GM12864 (cell line): ENCODE results near the gene RHO.

Experiments
- DNase-seq: peaks from one replicate; pipeline ENCODE4 v3.0.0-alpha.2; 2011; ENCODE audit warnings: low read depth
- H3K4me3 ChIP-seq: 2 replicates; pipeline ENCODE4 v1.5.1; 2011; ENCODE audit warnings: mild to moderate bottlenecking, low read depth, low read length, control low read depth
- TF ChIP-seq, protein P1 (sequence below): IDR thresholded peaks from 2 replicates; pipeline ENCODE4 v1.5.1; 2011; ENCODE audit warnings: low read depth, mild to moderate bottlenecking, moderate library complexity, low read length, control low read depth, inconsistent platforms; ENCODE audit errors: missing control alignments

Gene RHO

GRCh38 chr3:129574206-129574605 lies 45.8 kb downstream of the RHO start:
- H3K4me3 ChIP-seq: no peak overlapping the region
- no peak for DNase-seq
- TF ChIP-seq, protein P1, sequence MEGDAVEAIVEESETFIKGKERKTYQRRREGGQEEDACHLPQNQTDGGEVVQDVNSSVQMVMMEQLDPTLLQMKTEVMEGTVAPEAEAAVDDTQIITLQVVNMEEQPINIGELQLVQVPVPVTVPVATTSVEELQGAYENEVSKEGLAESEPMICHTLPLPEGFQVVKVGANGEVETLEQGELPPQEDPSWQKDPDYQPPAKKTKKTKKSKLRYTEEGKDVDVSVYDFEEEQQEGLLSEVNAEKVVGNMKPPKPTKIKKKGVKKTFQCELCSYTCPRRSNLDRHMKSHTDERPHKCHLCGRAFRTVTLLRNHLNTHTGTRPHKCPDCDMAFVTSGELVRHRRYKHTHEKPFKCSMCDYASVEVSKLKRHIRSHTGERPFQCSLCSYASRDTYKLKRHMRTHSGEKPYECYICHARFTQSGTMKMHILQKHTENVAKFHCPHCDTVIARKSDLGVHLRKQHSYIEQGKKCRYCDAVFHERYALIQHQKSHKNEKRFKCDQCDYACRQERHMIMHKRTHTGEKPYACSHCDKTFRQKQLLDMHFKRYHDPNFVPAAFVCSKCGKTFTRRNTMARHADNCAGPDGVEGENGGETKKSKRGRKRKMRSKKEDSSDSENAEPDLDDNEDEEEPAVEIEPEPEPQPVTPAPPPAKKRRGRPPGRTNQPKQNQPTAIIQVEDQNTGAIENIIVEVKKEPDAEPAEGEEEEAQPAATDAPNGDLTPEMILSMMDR: no peak

GRCh38 chr3:129575233-129575996 lies 47.0 kb downstream of the RHO start:
- no peak overlapping the region for H3K4me3 ChIP-seq

DNA sequence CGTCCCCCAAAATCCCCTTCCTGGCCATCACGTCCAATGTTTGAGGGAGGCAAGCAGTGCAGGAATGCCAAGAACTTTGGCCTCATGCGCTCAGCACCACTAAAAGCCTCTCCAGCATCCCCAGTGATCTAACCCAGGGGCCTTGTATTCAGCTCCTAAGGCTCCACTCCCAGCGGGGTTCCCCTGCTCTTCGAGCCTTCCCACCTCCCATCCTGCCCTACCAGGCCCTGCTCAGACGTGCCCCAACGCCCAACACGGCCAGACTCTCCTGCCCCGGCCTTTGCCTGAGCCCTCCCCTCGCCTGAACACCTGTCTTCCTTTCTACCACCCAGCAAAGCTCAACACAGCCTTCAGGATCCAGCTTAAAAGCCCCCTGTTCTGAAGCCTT lies 47.6 kb downstream of the RHO start:
- no peak for DNase-seq
- TF ChIP-seq, protein P1: no peak
- H3K4me3 ChIP-seq: no peak overlapping the region

More at GRCh38 chr3:129575233-129575996, 47.0 kb downstream of the RHO start:
- TF ChIP-seq, protein P1: no peak
- DNase-seq: no peak

DNA sequence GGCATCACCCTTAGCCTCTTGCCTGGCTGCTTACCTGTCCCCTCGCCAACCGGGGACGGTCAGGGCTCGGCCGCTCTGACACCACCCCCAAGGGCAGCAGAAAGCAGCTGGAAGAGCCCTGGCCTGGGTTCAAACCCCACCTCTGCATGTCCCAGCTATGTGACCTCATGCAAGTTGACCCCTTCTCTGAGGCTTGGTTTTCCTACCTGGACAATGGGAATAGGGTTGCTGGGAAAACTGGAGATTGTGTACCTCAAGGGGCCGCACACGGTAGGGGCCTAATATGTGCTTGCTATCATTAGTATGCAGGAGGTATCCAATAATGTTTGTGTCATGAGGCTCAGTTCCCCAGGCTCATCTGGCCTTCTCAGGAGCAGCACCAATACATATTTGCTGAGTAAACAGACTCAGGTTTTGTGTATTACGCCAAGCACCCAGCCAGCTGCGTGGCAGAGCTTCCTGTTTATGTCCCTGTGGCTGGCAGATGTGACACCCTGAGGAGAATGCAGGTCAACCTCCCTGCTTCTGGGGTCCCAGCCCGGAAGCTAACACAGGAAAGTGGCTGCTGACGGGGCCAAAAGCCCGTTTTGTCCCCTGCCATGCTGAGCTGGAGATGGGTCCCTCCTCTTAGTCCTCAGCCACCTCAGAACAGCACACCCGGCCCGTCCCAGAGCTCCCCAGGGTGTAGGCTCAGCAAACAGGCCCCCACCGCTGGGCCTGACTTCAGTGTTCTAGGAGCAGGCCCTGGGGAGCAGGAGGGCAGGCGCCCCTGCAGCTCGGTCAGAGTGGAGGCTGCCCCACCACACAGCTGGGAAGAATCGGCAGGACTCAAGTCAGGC lies 48.3 kb downstream of the RHO start:
- no peak overlapping the region for H3K4me3 ChIP-seq
- TF ChIP-seq, protein P1: no peak
- peak; percentile 38 for DNase-seq

GRCh38 chr3:129577366-129577765 lies 48.9 kb downstream of the RHO start:
- TF ChIP-seq, protein P1: no peak
- no peak for DNase-seq
- H3K4me3 ChIP-seq: no peak overlapping the region

DNA sequence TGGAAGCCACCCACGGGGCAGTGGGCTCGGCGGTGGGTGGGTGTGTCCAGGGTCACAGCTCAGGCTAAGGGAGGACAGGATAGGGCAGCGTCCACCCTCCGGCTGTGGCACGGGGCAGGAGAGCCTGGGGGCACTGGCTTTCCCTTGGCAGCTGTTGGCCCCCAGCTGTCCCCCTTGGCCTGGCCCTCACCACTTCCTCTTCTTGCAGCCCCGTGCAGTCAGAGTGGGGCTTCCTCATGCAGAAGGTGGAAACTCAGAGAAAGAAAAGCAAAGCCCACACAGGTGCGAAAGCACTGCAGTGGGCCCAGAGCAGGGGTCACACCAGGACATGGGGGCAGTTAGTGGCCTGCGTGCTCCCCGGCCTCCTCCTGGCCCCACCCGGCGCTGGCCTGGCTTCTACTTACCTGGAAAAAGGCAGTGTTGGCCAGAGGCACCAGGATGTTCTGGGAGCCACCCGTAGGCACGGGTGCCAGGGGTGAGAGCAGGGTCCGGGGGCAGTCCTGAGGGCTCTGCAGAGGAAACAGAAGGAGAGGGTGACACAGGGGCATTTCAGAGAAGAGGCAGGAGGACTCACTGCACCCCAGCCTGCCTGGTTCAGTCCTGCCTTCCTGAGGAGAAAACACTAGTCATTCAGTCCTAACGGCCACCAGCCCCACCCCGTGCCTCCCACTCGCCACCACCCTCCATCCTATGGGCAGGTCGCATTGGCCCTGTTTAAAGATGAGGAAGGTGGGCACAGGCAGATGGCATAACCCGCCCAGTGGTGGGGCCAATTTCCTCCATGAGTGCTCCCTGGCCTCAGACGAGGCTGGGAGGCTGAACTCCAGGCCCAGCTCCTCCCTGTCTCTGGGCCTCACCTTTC lies 49.7 kb downstream of the RHO start:
- no peak overlapping the region for H3K4me3 ChIP-seq
- TF ChIP-seq, protein P1: no peak
- peak; percentile 19 for DNase-seq
